ENCODE results near the gene DMRT1. TPM values are rescaled to one million over a fixed set of nuclear protein-coding genes. Genes with fewer than 3 reads are reported as not detected.

The DMRT1 gene
- total RNA-seq, 1 donor from 2014 or later, result 0.09 TPM

DNA sequence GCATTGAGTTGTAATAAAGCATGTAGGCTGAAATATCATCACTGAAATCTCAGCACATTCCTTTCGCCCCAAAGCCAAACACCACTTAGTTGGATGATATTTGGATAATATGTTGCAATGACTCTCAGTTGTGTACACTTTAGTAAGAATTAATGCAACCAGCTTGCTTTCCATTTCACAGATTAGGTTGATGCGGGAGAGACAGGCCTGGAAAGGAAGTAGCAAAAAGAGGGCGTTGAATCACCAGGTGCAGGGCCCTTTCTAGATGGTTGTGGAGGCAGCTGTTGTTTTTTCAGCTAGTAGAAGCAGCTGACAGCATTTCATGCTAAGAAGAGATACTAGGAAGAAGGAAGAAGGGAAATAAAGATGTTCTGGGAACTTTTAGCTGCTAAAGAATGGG is 165.8 kb downstream of the DMRT1 start:
- H3K27me3 Mint-ChIP-seq (ENCODE audit: insufficient read depth, low read depth), result peaks cover 8% of the 10 kb centered on the region

DNA sequence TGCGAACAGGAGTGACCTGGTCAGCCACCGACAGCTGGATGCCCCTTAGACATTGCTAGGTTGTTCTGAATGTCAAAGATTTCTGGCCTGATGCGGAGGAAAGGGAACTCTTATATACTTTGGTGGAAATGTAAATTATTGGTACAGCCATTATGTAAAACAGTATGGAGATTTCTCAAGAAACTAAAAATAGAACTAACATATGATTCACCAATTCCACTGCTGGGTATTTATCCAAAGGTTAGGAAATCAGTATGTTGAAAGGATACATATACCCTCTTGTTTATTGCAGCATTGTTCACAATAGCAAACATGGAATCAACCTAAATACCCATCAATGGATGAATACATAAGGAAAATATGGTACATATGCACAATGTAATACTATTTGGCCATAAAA is 166.7 kb downstream of the DMRT1 start:
- Histone ChIP-seq H3K9me3 (ENCODE audit: low read depth) (no peaks in the 10 kb centered on the region), H3K27ac (no peak overlapping the region), H3K4me2 (no peak overlapping the region), H3K79me2 (ENCODE audit: low read depth) (no peaks in the 10 kb centered on the region), H3K4me3 (no peak overlapping the region), H3K4me1 (no peaks in the 10 kb centered on the region), H2AFZ (replicated peaks) (no peak overlapping the region), H4K20me1 (ENCODE audit: low read depth) (no peaks in the 10 kb centered on the region), H3K36me3 (no peaks in the 10 kb centered on the region), H3F3A (ENCODE audit: low read depth) (no peaks in the 10 kb centered on the region), H3K27me3 (peaks cover 24% of the 10 kb centered on the region), H3K9ac (no peak overlapping the region)
- H3K27ac Mint-ChIP-seq, result no peak overlapping the region
- H3K4me3 Mint-ChIP-seq, result no peak overlapping the region
- H3K36me3 Mint-ChIP-seq, result no peaks in the 10 kb centered on the region
- no peak for TF ChIP-seq EZH2 (IDR thresholded peaks at IDR 0.05)
- TF ChIP-seq EZH2phosphoT487 (IDR thresholded peaks at IDR 0.05), result no peak
- TF ChIP-seq, protein P1, sequence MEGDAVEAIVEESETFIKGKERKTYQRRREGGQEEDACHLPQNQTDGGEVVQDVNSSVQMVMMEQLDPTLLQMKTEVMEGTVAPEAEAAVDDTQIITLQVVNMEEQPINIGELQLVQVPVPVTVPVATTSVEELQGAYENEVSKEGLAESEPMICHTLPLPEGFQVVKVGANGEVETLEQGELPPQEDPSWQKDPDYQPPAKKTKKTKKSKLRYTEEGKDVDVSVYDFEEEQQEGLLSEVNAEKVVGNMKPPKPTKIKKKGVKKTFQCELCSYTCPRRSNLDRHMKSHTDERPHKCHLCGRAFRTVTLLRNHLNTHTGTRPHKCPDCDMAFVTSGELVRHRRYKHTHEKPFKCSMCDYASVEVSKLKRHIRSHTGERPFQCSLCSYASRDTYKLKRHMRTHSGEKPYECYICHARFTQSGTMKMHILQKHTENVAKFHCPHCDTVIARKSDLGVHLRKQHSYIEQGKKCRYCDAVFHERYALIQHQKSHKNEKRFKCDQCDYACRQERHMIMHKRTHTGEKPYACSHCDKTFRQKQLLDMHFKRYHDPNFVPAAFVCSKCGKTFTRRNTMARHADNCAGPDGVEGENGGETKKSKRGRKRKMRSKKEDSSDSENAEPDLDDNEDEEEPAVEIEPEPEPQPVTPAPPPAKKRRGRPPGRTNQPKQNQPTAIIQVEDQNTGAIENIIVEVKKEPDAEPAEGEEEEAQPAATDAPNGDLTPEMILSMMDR (IDR thresholded peaks at IDR 0.05), result no peak
- no peaks in the 10 kb centered on the region for H3K9me3 Mint-ChIP-seq
- peaks cover 9% of the 10 kb centered on the region for H3K27me3 Mint-ChIP-seq (ENCODE audit: insufficient read depth, low read depth)
- DNase-seq (ENCODE audit: low spot score), result no peak
- no peaks in the 10 kb centered on the region for H3K4me1 Mint-ChIP-seq

More for the DNA sequence above, 165.8 kb downstream of the DMRT1 start:
- Histone ChIP-seq H3K4me2 (no peak overlapping the region), H3K4me3 (no peak overlapping the region), H3F3A (ENCODE audit: low read depth) (no peaks in the 10 kb centered on the region), H3K9me3 (ENCODE audit: low read depth) (no peaks in the 10 kb centered on the region), H3K4me1 (no peaks in the 10 kb centered on the region), H2AFZ (replicated peaks) (no peak overlapping the region), H3K36me3 (no peaks in the 10 kb centered on the region), H3K27me3 (peaks cover 24% of the 10 kb centered on the region), H3K79me2 (ENCODE audit: low read depth) (no peaks in the 10 kb centered on the region), H3K27ac (no peak overlapping the region), H4K20me1 (ENCODE audit: low read depth) (no peaks in the 10 kb centered on the region), H3K9ac (no peak overlapping the region)
- TF ChIP-seq EZH2phosphoT487 (IDR thresholded peaks at IDR 0.05), result no peak
- TF ChIP-seq EZH2 (IDR thresholded peaks at IDR 0.05), result no peak
- TF ChIP-seq, protein P1 (IDR thresholded peaks at IDR 0.05), result no peak
- Mint-ChIP-seq H3K4me1 (no peaks in the 10 kb centered on the region), H3K27ac (no peak overlapping the region), H3K4me3 (no peak overlapping the region), H3K36me3 (no peaks in the 10 kb centered on the region), H3K9me3 (no peaks in the 10 kb centered on the region)
- no peak for DNase-seq (ENCODE audit: low spot score)

DNA sequence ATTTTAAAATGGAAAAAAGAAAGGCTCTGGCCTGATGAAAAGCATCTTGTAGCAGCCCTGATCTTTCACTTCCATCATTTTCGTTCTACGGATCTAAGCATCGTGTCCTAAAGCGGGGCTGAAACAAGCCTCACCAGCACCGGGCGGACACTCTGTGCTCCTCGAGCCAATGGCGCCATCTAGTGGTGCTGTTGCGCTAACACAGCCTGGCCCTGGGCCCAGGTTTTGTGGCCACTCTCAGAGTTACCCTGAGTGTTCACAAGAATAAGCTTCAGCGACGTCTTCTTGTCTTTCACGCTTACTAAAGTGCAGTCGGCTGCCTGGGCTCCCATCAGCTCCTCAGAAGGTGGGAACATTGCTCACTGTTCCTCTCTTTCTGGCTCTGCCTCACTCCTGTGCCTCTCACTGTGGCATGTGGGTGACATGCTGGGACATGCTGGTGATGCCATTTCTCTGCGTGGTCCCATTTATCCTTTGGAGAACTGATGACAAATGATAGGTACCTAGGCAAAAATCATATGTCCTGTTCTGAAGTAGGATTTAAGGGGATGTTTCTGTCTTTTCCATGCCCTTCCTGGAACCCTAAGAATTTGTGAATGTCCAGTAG is 167.7 kb downstream of the DMRT1 start:
- Mint-ChIP-seq H3K27me3 (ENCODE audit: insufficient read depth, low read depth) (peaks cover 9% of the 10 kb centered on the region), H3K36me3 (no peaks in the 10 kb centered on the region), H3K4me3 (no peak overlapping the region)

More for the DNA sequence above, 167.7 kb downstream of the DMRT1 start:
- Mint-ChIP-seq H3K4me1 (no peaks in the 10 kb centered on the region), H3K27ac (no peak overlapping the region), H3K9me3 (no peaks in the 10 kb centered on the region)
- no peaks in the 10 kb centered on the region for H4K20me1 ChIP-seq (ENCODE audit: low read depth)
- no peaks in the 10 kb centered on the region for H3K36me3 ChIP-seq
- peaks cover 24% of the 10 kb centered on the region for H3K27me3 ChIP-seq
- H3K27ac ChIP-seq, result no peak overlapping the region
- no peaks in the 10 kb centered on the region for H3K4me1 ChIP-seq
- no peak overlapping the region for H3K4me3 ChIP-seq
- no peak overlapping the region for H3K4me2 ChIP-seq
- TF ChIP-seq EZH2 (IDR thresholded peaks at IDR 0.05) (no peak), EZH2phosphoT487 (IDR thresholded peaks at IDR 0.05) (no peak)
- TF ChIP-seq, protein P1 (IDR thresholded peaks at IDR 0.05), result peak; percentile 92
- no peaks in the 10 kb centered on the region for H3F3A ChIP-seq (ENCODE audit: low read depth)
- DNase-seq (ENCODE audit: low spot score), result peak; percentile 82
- H2AFZ ChIP-seq (replicated peaks), result no peak overlapping the region
- H3K9me3 ChIP-seq (ENCODE audit: low read depth), result no peaks in the 10 kb centered on the region
- H3K79me2 ChIP-seq (ENCODE audit: low read depth), result no peaks in the 10 kb centered on the region
- no peak overlapping the region for H3K9ac ChIP-seq

Measured in neural progenitor cell (in vitro differentiated cells).